H1 (cell line): Measurements from ENCODE around the gene ARHGEF11. TPM values are rescaled to one million over a fixed set of nuclear protein-coding genes. Genes with fewer than 3 reads are reported as not detected.

Experiments used
- CTCF ChIA-PET: fragments of 300-600 bp; sonication (Branson Sonifier 250); formaldehyde crosslinking; loops from one replicate; lab custom pipeline; 2021; ENCODE audit not compliant: partially characterized antibody; lab: Charles Lee
- POLR2A ChIA-PET: fragments of 300-600 bp; sonication (Branson Sonifier 250); formaldehyde crosslinking; loops from one replicate; lab custom pipeline; 2021; ENCODE audit warnings: inconsistent platforms; ENCODE audit not compliant: partially characterized antibody; lab: Charles Lee
- DNase-seq, 2 experiments: peaks; one replicate each; pipeline versions ENCODE4 v3.0.0 to v3.0.0-alpha.2; 2010 to 2022; ENCODE audit warnings: low spot score in 2 of 2, low read depth in 1 of 2, mixed read lengths in 1 of 2
- FAIRE-seq: peaks from 2 replicates; lab custom pipeline; 2011; peaks lifted over from hg19 to GRCh38; lab: Jason Lieb, UNC
- H2AFZ ChIP-seq: 2 replicates; pipeline ENCODE4 v1.8.1; 2012; ENCODE audit warnings: low read length, inconsistent platforms
- H2AK5ac ChIP-seq: 2 replicates; pipeline ENCODE4 v1.6.1; 2013; ENCODE audit warnings: low read depth, low read length
- H2BK120ac ChIP-seq: replicated peaks from 2 replicates; pipeline ENCODE3; 2013; ENCODE audit warnings: low read depth, low read length, inconsistent platforms
- H2BK12ac ChIP-seq: 2 replicates; pipeline ENCODE4 v1.6.1; 2013; ENCODE audit warnings: low read depth, low read length
- H2BK15ac ChIP-seq: 2 replicates; pipeline ENCODE4 v1.6.1; 2013; ENCODE audit warnings: low read length
- H2BK20ac ChIP-seq: 2 replicates; pipeline ENCODE4 v1.6.1; 2013; ENCODE audit warnings: low read length
- H2BK5ac ChIP-seq: 2 replicates; pipeline ENCODE4 v1.6.1; 2013; ENCODE audit warnings: low read depth, low read length
- H3K14ac ChIP-seq: 2 replicates; pipeline ENCODE4 v1.6.1; 2013; ENCODE audit warnings: inconsistent platforms; ENCODE audit not compliant: insufficient read length
- H3K18ac ChIP-seq: 2 replicates; pipeline ENCODE4 v1.6.1; 2013; ENCODE audit warnings: low read length; ENCODE audit errors: extremely low read depth
- H3K23ac ChIP-seq: 2 replicates; pipeline ENCODE4 v1.6.1; 2013; ENCODE audit warnings: inconsistent platforms; ENCODE audit not compliant: insufficient read length
- H3K23me2 ChIP-seq: 2 replicates; pipeline ENCODE4 v1.6.1; 2013; ENCODE audit warnings: low read depth, low read length
- H3K27ac ChIP-seq: 2 replicates; pipeline ENCODE4 v1.6.1; 2011; ENCODE audit warnings: low read depth, low read length, inconsistent platforms
- H3K27me3 ChIP-seq, 4 experiments: replicated peaks in 1 of 4; 1 replicate in 1 of 4; 2 replicates in 3 of 4; pipeline versions ENCODE4 v1.6.1 to v1.8.1; 2011 to 2013; ENCODE audit warnings: low read length in 3 of 4, mild to moderate bottlenecking in 3 of 4, inconsistent platforms in 2 of 4, mixed read lengths in 2 of 4, moderate library complexity in 1 of 4; ENCODE audit not compliant: control insufficient read depth in 3 of 4, insufficient read depth in 3 of 4; ENCODE audit errors: extremely low read depth in 1 of 4
- H3K36me3 ChIP-seq, 4 experiments: 2 replicates each; pipeline versions ENCODE4 v1.6.1 to v1.8.1; 2011 to 2013; ENCODE audit warnings: mild to moderate bottlenecking in 4 of 4, low read length in 3 of 4, moderate library complexity in 2 of 4, control low read depth in 1 of 4, inconsistent platforms in 1 of 4; ENCODE audit not compliant: insufficient read depth in 4 of 4, control insufficient read depth in 2 of 4
- H3K4ac ChIP-seq: replicated peaks from 2 replicates; pipeline ENCODE3; 2013; ENCODE audit warnings: low read length, low read depth, mixed read lengths, inconsistent platforms; ENCODE audit not compliant: insufficient read length
- H3K4me1 ChIP-seq, 4 experiments: replicated peaks in 1 of 4; 1 replicate in 1 of 4; 2 replicates in 3 of 4; pipeline versions ENCODE4 v1.6.1 to v1.8.1; 2011 to 2013; ENCODE audit warnings: low read length in 3 of 4, inconsistent platforms in 2 of 4, mixed read lengths in 1 of 4; ENCODE audit not compliant: insufficient read depth in 4 of 4, control insufficient read depth in 3 of 4
- H3K4me2 ChIP-seq, 2 experiments: 2 replicates each; pipeline versions ENCODE4 v1.6.1 to v1.8.1; 2011 to 2013; ENCODE audit warnings: low read depth in 2 of 2, low read length in 2 of 2, control low read depth in 1 of 2, inconsistent platforms in 1 of 2, mild to moderate bottlenecking in 1 of 2; ENCODE audit not compliant: insufficient read depth in 1 of 2
- H3K4me3 ChIP-seq, 4 experiments: fragments of 200-600, 300-600 bp in 1 of 4; sonication (generic), shearing (Covaris generic), sonication (Bioruptor Twin) in 1 of 4; 2 replicates each; pipeline versions ENCODE4 v1.5.1 to v1.8.1; 2011 to 2016; ENCODE audit warnings: low read length in 4 of 4, low read depth in 3 of 4, control low read depth in 2 of 4, inconsistent platforms in 2 of 4, mild to moderate bottlenecking in 2 of 4, mixed read lengths in 1 of 4, moderate library complexity in 1 of 4; ENCODE audit not compliant: insufficient read depth in 2 of 4; ENCODE audit errors: extremely low read depth in 1 of 4
- H3K56ac ChIP-seq: replicated peaks from 2 replicates; pipeline ENCODE3; 2013; ENCODE audit warnings: low read depth, mild to moderate bottlenecking, mixed read lengths, low read length, inconsistent platforms; ENCODE audit not compliant: insufficient read length
- H3K79me1 ChIP-seq: 2 replicates; pipeline ENCODE4 v1.6.1; 2013; ENCODE audit warnings: low read depth, low read length, control low read depth
- H3K79me2 ChIP-seq, 2 experiments: 2 replicates each; pipeline versions ENCODE4 v1.6.1 to v1.8.1; 2012 to 2013; ENCODE audit warnings: low read length in 2 of 2, mild to moderate bottlenecking in 2 of 2, inconsistent platforms in 1 of 2; ENCODE audit not compliant: insufficient read depth in 2 of 2, control insufficient read depth in 1 of 2
- H3K9ac ChIP-seq, 4 experiments: replicated peaks in 1 of 4; 1 replicate in 1 of 4; 2 replicates in 3 of 4; pipeline versions ENCODE4 v1.6.1 to v1.8.1; 2011 to 2013; ENCODE audit warnings: low read depth in 3 of 4, low read length in 3 of 4, control low read depth in 2 of 4, mild to moderate bottlenecking in 2 of 4, moderate library complexity in 2 of 4, inconsistent platforms in 1 of 4; ENCODE audit errors: extremely low read depth in 1 of 4
- H3K9me3 ChIP-seq, 2 experiments: 2 replicates each; pipeline versions ENCODE4 v1.6.1 to v1.8.1; 2012 to 2013; ENCODE audit warnings: mild to moderate bottlenecking in 2 of 2, moderate library complexity in 2 of 2, control low read depth in 1 of 2, inconsistent platforms in 1 of 2, low read depth in 1 of 2, low read length in 1 of 2, mixed read lengths in 1 of 2; ENCODE audit not compliant: insufficient read depth in 2 of 2
- H4K20me1 ChIP-seq, 2 experiments: replicated peaks in 1 of 2; 2 replicates each; pipeline versions ENCODE3 to v1.8.1; 2011 to 2013; ENCODE audit warnings: inconsistent platforms in 2 of 2, low read length in 2 of 2, mild to moderate bottlenecking in 1 of 2; ENCODE audit not compliant: insufficient read depth in 2 of 2, control insufficient read depth in 1 of 2
- H4K5ac ChIP-seq: 2 replicates; pipeline ENCODE4 v1.6.1; 2013; ENCODE audit warnings: low read length, low read depth, mixed read lengths, inconsistent platforms; ENCODE audit not compliant: insufficient read length
- H4K8ac ChIP-seq: 2 replicates; pipeline ENCODE4 v1.8.0; 2013; ENCODE audit warnings: mild to moderate bottlenecking, moderate library complexity, low read length, inconsistent platforms; ENCODE audit not compliant: insufficient read depth; ENCODE audit errors: extremely low read depth
- H4K91ac ChIP-seq: replicated peaks from 2 replicates; pipeline ENCODE3; 2013; ENCODE audit warnings: low read length, mixed read lengths, inconsistent platforms; ENCODE audit not compliant: insufficient read length
- MAFK ChIP-seq: IDR thresholded peaks from 2 replicates; pipeline ENCODE4 v1.6.1; 2012; ENCODE audit warnings: low read depth, mild to moderate bottlenecking, improper control_type of control experiment, low read length
- POLR2AphosphoS5 ChIP-seq: IDR thresholded peaks from 2 replicates; pipeline ENCODE4 v1.6.1; 2011; ENCODE audit warnings: low read depth, low read length
- RAD21 ChIP-seq, 2 experiments: IDR thresholded peaks in 1 of 2; conservative IDR thresholded peaks in 1 of 2; 2 replicates each; pipeline ENCODE4 v1.6.1; 2011; ENCODE audit warnings: low read depth in 2 of 2, low read length in 2 of 2, improper control_type of control experiment in 1 of 2, inconsistent platforms in 1 of 2, mild to moderate bottlenecking in 1 of 2, moderate library complexity in 1 of 2
- TAF7 ChIP-seq: optimal IDR thresholded peaks from 2 replicates; pipeline ENCODE3; 2011; ENCODE audit warnings: low read depth, mild to moderate bottlenecking, inconsistent platforms, low read length, moderate library complexity, borderline replicate concordance
- TCF12 ChIP-seq: IDR thresholded peaks from 2 replicates; pipeline ENCODE4 v1.6.1; 2011; ENCODE audit warnings: low read depth, mild to moderate bottlenecking, low read length
- WGBS, 2 experiments: shearing (Covaris generic) in 1 of 2; methylation state at CpG; one replicate each; pipeline versions ENCODE4 v1.1.6 to v1.1.7; 2013 to 2015; ENCODE audit warnings: low lambda C conversion rate in 2 of 2, mixed read lengths in 2 of 2, inconsistent platforms in 1 of 2, low coverage in 1 of 2, missing lambda C conversion rate in 1 of 2; ENCODE audit not compliant: insufficient replicate concordance in 2 of 2, insufficient coverage in 1 of 2, insufficient read length in 1 of 2; ENCODE audit errors: extremely low coverage in 1 of 2, missing lambda C conversion rate in 1 of 2; 5-methylcytosine and 5-hydroxymethylcytosine counted together
- polyA plus RNA-seq, 7 experiments: library from polyadenylated mRNA; depleted of rRNA in 3 of 7; stranded (reverse) in 5 of 7; unstranded in 2 of 7; fragments of >200 nt in 5 of 7; fragments of 200-250 nt in 2 of 7; gene quantifications; 1 replicate in 5 of 7; 2 replicates in 1 of 7; 4 replicates in 1 of 7; pipeline versions ENCODE4 v1.2.1 to v1.2.3, GENCODE V29; 2011 to 2013; ENCODE audit warnings: missing spikeins in 2 of 7, mixed read lengths in 2 of 7
- total RNA-seq: library from RNA; stranded (reverse); fragmentation: NEBNext Ultra II Directional; extraction: Animal tissue kit (Norgen Biotek cat#: 25700); gene quantifications from 2 replicates; pipeline ENCODE4 v1.2.1, GENCODE V29; 2021
- TF ChIP-seq, protein P1 (sequence below): IDR thresholded peaks from 2 replicates; pipeline ENCODE4 v1.6.1; 2012; ENCODE audit warnings: inconsistent platforms

ARHGEF11 gene
- total and polyA plus RNA-seq, 2 of the 8 experiments (the other 6 are each of a cell fraction or from before 2014, with no cell fraction given), result 19.9 to 33.1 TPM

DNA sequence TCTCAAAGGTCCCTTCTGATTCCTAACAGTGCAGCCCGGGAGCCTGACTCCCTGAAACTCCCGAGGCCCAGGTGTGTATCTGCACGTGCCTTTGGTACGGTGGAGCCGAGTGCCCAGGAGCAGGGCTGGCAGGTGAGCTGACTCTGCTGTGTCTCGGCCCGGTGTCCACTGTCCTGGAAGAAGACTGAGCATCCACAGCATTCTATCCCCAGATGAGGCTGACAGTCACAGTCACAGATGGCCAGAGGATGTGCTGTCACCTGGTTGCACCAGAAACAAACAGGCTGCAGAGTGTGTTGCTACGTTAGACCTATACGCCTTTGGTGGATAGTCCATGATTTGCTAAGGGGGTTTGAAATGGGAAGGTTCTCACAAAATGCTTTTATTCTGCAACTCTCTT, 44.2 kb upstream of the ARHGEF11 start:
- Histone ChIP-seq H3K4ac (no peak overlapping the region), H3K18ac (no peak overlapping the region), H4K20me1 (no peaks in the 10 kb centered on the region), H3K23me2 (no peaks in the 10 kb centered on the region), H3K27me3 (no peaks in the 10 kb centered on the region; a peak in 2 of 7 replicates), H4K91ac (no peak overlapping the region), H3K9ac (no peak overlapping the region; a peak in 1 of 7 replicates), H3K56ac (no peak overlapping the region), H3K14ac (no peak overlapping the region), H2BK120ac (no peak overlapping the region), H2AFZ (0 out of 2 replicates have a peak overlapping the region, but pooled peaks have one; percentile 4), H3K79me2 (no peaks in the 10 kb centered on the region), H2BK15ac (peak overlapping the region; percentile 24; the same call in 1 of the 2 replicates), H4K8ac (no peak overlapping the region), H2BK12ac (0 out of 2 replicates have a peak overlapping the region, but pooled peaks have one; percentile 13), H2BK20ac (0 out of 2 replicates have a peak overlapping the region, but pooled peaks have one; percentile 16), H4K5ac (no peak overlapping the region), H3K23ac (no peak overlapping the region), H2BK5ac (no peak overlapping the region), H3K79me1 (no peaks in the 10 kb centered on the region), H3K4me2 (no peak overlapping the region), H3K4me1 (peaks cover 3 to 5% (median 3%) of the 10 kb centered on the region in 4 experiments; a peak in 5 of 7 replicates), H3K9me3 (no peaks in the 10 kb centered on the region), H3K36me3 (no peaks in the 10 kb centered on the region), H2AK5ac (no peak overlapping the region), H3K4me3 (no peak overlapping the region), H3K27ac (no peak overlapping the region)
- DNase-seq (no peak), FAIRE-seq (no peak)
- POLR2A ChIA-PET, result interaction anchor here (0.7 to 2.5 kb wide), 4 partner anchors 24 to 72 kb away, joined by 3 to 12 read pairs (median 6); no protein-coding TSS in a partner anchor
- CTCF ChIA-PET, result interaction anchor here (0.5 to 7.7 kb wide), 43 partner anchors 9 to 221 kb away, joined by 3 to 218 read pairs (median 4); partner anchors contain the start of genes ETV3 and ETV3L
- 88% methylated on average over 9 of the region's 9 CpGs; no CpG with 5 or more reads in 1 of the 2 experiments for WGBS, 2 experiments
- TF ChIP-seq MAFK, result no peak
- TF ChIP-seq, protein P1, sequence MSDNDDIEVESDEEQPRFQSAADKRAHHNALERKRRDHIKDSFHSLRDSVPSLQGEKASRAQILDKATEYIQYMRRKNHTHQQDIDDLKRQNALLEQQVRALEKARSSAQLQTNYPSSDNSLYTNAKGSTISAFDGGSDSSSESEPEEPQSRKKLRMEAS, result no peak
- TF ChIP-seq TCF12, result no peak
- no peak for TF ChIP-seq RAD21 (IDR thresholded peaks at IDR 0.05 in 1 of 2, conservative IDR thresholded peaks at IDR 0.05 in 1 of 2; ENCODE audit: low read depth in 2 of 2, low read length in 2 of 2)
- no peak for TF ChIP-seq POLR2AphosphoS5
- no peak for TF ChIP-seq TAF7
